Gastroesophageal sphincter (tissue), 3 donors: ENCODE results near the gene IKZF1.

Experiments
- CTCF ChIP-seq, 4 experiments: fragments of 200-600 bp in 2 of 4; fragments of 450-650 bp in 2 of 4; sonication (generic) in 1 of 4; IDR thresholded peaks; one replicate each; pipeline ENCODE4 v1.5.1; 2017 to 2019; ENCODE audit warnings: antibody characterized with exemption in 4 of 4, mild to moderate bottlenecking in 2 of 4, moderate library complexity in 2 of 4
- EP300 ChIP-seq: sonication (generic); formaldehyde crosslinking; IDR thresholded peaks from one replicate; pipeline ENCODE4 v1.6.1; 2017; ENCODE audit warnings: antibody characterized with exemption, mild to moderate bottlenecking
- POLR2A ChIP-seq, 2 donors: fragments of 450-650 bp; IDR thresholded peaks; one replicate each; pipeline ENCODE4 v1.6.1; 2017; ENCODE audit warnings: antibody characterized with exemption in 2 of 2, mild to moderate bottlenecking in 2 of 2, moderate library complexity in 1 of 2
- POLR2AphosphoS5 ChIP-seq: sonication (generic); formaldehyde crosslinking; IDR thresholded peaks from one replicate; pipeline ENCODE4 v1.6.1; 2017; ENCODE audit warnings: antibody characterized with exemption

DNA sequence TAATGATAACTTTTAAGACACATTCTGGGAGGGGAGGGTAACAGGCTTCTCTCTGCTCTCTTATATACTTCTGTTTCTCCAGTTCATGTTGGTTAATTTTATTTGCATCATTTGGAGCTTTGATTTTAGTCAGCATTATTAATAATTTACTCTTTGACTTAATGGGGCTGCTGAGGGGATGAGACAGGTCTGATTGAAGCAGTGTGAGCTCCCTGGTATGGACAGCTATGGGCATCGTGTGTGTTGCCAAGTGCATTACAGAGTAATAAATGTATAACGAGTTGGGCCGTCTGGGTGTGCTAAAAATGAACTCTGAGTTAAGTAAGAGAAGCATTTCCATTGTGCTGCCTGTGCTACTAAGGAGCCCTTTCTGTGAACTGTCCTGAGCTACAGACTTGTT lies 31.7 kb upstream of the IKZF1 start:
- TF ChIP-seq EP300 (no peak), CTCF (IDR thresholded peaks at IDR 0.05) (no peak), POLR2A (IDR thresholded peaks at IDR 0.05) (no peak), POLR2AphosphoS5 (no peak)
